HG03520 (cell line): ENCODE data around the gene CUL5.
A peak's percentile ranks its signal among the peaks of the same experiment; 100 is the strongest.
"Not testable (repeated sequence)": the region's sequence is repeated elsewhere in the genome, so short reads cannot be mapped to it uniquely, and the experiment has no call there.

Experiments
- ATAC-seq: cut with Tn5 transposase; IDR thresholded peaks from one replicate; pipeline ENCODE4 v1.9.1; 2021; ENCODE audit warnings: mild to moderate bottlenecking, moderate library complexity; ENCODE audit not compliant: unreplicated experiment

Gene CUL5

DNA sequence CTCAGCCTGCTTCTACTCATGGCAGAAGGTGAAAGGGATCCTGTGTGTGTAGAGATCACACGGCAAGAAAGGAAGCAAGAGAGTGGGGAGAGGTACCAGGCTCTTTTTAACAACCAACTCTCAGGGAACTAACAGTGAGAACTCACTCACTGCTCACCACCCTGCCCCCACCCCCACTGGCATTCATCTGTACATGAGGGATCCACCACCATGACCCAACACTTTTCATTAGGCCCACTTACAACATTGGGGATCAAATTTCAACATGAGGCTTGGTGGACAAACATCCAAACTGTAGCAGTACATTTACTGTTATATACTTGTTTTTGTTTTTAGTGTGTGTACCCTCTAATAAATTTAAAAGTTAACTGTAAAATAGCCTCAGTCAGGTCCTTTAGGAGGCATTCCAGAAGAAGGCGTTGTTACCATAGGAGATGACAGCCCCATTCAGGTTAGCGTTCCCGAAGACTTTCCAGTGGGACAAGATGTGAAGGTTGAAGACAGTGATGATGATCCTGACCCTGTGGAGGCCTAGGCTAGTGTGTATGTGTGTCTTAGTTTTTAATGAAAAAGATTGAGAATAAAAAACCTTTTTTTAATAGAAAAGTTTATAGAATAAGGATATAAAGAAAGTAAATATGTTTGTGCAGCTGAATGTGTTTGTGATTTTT, 11.3 kb downstream of the CUL5 start:
- ATAC-seq = no peak

DNA sequence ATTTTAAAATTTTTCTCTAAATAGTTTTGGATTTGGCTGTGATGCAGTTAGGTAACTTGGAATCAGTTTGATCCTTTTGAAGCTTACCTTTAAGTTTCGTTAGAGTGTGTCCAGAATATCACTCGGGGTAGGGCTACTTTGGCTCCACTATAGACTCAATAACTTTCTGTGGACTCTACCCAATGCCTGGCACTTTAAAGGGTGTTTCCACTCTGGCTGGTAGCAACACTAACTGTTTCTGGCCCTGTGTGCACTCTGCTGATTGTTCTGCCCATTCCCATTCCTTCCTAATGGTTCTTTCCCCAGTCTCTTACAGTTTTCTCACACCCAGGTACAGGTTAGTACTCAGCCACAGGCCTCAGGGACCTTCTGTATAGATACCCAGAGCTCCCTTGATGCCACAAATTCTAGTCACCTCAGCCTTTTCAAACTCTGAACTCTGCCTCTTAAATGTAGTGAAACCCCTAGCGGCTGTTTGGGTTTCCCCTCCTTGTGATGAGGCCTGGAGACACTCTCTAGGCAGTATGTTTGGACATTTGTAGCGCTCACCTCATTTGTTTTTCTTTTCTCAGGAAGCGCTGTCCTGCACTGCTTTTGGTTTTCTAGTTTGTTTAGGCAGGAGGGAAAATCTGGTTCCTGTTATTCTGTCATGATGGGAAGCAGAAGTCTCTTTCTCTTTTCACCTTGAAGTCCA, 16.8 kb downstream of the CUL5 start:
- ATAC-seq = peak; percentile 89

DNA sequence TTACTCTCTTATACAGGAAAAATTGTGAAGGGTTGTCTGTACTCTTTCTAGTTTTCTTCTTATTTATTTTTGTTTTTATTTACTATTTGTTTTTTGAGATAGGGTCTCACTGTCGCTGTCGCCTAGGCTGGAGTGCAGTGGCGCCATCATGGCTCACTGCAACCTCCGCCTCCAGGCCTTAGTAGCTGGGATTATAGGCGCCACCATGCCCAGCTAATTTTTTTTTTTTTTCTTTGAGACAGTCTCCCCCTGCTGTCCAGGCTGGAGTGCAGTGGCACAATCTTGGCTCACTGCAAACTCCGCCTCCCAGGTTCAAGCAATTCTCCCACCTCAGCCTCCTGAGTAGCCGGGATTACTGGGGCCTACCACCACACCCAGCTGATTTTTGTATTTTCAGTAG, 18.4 kb downstream of the CUL5 start:
- no peak for ATAC-seq

GRCh38 chr11:108028822-108029441, 20.2 kb downstream of the CUL5 start:
- ATAC-seq = not testable (repeated sequence)

GRCh38 chr11:108031604-108032003, 22.9 kb downstream of the CUL5 start:
- ATAC-seq = not testable (repeated sequence)

DNA sequence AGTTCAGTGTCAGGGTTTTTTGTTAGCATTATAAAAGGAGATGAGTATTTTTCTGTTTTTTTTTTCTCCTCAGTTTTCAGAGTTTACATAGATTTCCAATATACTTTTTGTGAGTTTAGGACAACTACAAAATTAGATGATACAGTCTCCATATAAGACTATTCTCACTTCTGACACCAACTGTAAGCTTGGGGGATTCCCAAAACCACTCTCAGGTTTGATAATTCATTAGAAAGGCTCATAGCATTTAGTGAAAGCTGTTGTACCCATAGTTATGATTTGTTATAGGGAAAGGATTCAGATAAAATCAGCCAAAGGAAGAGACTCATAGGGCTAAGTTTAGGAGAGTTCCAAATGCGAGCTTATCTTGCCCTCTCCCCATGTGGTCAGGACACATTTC, 24.1 kb downstream of the CUL5 start:
- no peak for ATAC-seq

GRCh38 chr11:108034034-108034433, 25.3 kb downstream of the CUL5 start:
- ATAC-seq = no peak

DNA sequence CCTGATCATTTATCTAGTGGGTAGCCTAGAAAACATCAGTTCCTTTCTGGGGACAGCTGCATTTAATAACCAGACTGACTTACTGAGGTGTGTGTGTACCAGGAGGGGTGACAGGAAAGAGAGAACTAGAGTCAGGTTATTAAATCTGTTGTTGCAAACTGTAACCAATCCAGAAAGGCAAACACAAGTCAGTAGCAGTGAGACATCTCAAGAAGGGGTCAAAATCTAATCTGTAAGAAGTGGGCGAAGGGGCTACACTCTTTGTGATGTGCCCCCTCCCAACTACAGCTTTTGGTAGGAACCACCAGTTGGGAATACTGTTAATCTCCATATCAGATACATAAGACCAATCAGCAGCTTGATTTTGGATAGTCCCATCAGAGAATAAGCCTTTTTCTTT, 26.3 kb downstream of the CUL5 start:
- ATAC-seq = no peak

- no peak for ATAC-seq
Measured at GRCh38 chr11:108035690-108036089, 27.0 kb downstream of the CUL5 start.

DNA sequence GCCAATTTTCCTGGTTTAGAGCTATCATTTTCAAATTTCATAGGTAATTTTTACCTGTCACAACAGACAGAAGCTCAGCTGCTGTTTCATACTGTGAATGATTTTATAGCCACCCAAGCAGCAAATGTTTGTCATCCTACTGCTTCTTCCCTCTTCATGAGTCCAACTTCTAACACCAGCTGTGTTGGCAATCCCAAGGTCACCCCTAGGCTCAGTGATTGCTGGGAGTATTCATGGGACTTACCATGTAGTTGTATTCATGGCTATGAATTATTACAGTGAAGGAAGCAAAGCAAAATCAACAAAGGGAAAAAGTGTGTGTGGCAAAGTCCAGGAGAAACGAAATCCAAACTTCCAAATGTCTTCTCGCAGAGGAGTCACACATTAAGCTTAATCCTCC, 28.5 kb downstream of the CUL5 start:
- no peak for ATAC-seq

DNA sequence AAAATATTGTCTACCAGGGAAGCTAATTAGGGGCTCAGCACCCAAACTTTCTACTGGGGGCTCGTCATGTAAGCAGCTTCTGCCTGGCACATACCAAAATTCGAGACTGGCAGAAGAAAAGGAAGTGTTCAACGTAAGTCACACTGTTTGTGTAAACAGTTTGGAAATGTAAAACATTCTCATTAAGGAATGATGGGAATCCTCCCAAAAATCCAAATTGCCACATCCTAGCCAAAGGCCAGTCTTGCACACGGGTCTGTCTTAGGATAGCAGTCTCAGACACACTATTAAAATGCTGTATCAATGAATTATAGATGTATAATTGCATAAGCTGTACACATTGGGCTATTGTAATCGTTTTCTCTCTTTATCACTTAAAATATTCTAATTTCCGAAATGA, 28.9 kb downstream of the CUL5 start:
- ATAC-seq = no peak

- ATAC-seq = no peak
Measured at GRCh38 chr11:108048269-108048668, 39.6 kb downstream of the CUL5 start.

DNA sequence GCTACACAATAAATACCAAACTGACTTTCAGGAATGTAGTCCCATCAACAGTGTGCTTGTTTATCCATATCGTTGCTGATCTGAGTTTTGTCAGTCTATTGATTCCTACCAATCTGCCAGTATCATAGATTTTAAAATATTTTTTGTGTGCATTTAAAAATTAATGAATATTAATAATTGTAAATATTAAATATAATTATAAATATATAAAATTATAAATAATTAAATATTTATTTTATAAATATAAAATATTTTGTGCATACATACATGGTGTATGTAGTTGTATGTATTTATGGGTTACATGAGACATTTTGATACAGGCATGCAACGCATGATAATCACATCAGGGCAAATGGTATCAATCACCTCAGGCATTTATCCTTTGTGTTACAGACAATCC, 53.6 kb downstream of the CUL5 start:
- ATAC-seq = no peak

DNA sequence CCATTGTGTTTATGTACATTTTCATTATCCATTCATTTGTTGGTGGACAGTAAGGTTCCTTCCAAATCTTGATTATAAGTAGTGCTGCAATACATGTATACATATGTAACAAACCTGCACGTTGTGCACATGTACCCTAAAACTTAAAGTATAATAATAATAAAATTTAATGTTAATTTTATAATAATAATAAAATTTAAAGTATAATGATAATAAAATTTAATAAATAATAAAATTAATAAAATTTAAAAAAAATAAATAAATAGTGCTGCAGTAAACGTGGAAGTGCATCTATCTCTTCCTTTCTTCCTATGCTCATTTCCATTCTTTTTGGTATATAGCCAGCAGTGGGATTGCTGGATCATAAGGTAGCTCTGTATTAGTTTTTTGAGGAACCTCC, 54.7 kb downstream of the CUL5 start:
- ATAC-seq = no peak

- no peak for ATAC-seq
Measured at GRCh38 chr11:108069947-108070346, 61.2 kb downstream of the CUL5 start.

GRCh38 chr11:108084811-108085210, 76.1 kb downstream of the CUL5 start:
- ATAC-seq = no peak

GRCh38 chr11:108085672-108086071, 77.0 kb downstream of the CUL5 start:
- ATAC-seq = no peak

DNA sequence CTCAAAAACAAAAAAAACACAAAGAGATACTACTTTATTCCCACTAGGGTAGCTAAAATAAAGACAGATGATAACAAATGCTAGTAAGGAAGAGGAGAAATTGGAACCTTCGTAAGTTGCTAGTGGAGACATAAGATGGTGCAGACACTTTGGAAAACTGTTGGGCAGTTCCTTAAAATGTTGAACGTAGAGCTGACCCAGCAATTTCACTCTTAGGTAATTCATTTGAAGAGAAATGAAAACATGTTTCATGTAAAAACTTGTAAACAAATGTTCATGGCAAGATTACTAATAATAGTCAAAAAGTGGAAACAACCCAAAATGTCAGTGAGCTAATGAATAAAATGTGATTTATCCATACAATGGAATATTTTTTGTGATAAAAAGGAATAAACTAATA, 83.4 kb downstream of the CUL5 start:
- no peak for ATAC-seq

- ATAC-seq = no peak
Measured at GRCh38 chr11:108093128-108093904, 84.6 kb downstream of the CUL5 start.

GRCh38 chr11:108097179-108097578, 88.5 kb downstream of the CUL5 start:
- no peak for ATAC-seq

GRCh38 chr11:108101090-108101775, 92.5 kb downstream of the CUL5 start:
- no peak for ATAC-seq
